Prostate gland (tissue), 2 donors: ENCODE data around the gene LANCL1.

Experiments used
- CTCF ChIP-seq, 4 experiments: fragments of 200-600 bp in 2 of 4; fragments of 450-650 bp in 2 of 4; sonication (generic) in 2 of 4; IDR thresholded peaks; 1 replicate in 3 of 4; 2 replicates in 1 of 4; pipeline ENCODE4 v1.5.1; 2016 to 2019; ENCODE audit warnings: antibody characterized with exemption in 4 of 4, mild to moderate bottlenecking in 2 of 4, moderate library complexity in 2 of 4
- POLR2AphosphoS5 ChIP-seq: sonication (generic); formaldehyde crosslinking; IDR thresholded peaks from one replicate; pipeline ENCODE4 v1.6.1; 2017; ENCODE audit warnings: antibody characterized with exemption

- TF ChIP-seq CTCF (IDR thresholded peaks at IDR 0.05) (peak; percentile 36 to 63 (median 52)), POLR2AphosphoS5 (no peak)
These were observed 77.0 kb downstream of the LANCL1 start for GRCh38 chr2:210399440-210400041.
